GM10266 (cell line): ENCODE measurements around the gene ALK.

Experiments
- DNase-seq: peaks from one replicate; pipeline ENCODE4 v3.0.0; 2012; ENCODE audit errors: extremely low spot score
- TF ChIP-seq, protein P1 (sequence below): IDR thresholded peaks from 2 replicates; pipeline ENCODE4 v1.5.1; 2012; ENCODE audit warnings: mild to moderate bottlenecking, low read depth; ENCODE audit not compliant: control insufficient read depth, insufficient read depth; ENCODE audit errors: missing control alignments

Gene ALK

DNA sequence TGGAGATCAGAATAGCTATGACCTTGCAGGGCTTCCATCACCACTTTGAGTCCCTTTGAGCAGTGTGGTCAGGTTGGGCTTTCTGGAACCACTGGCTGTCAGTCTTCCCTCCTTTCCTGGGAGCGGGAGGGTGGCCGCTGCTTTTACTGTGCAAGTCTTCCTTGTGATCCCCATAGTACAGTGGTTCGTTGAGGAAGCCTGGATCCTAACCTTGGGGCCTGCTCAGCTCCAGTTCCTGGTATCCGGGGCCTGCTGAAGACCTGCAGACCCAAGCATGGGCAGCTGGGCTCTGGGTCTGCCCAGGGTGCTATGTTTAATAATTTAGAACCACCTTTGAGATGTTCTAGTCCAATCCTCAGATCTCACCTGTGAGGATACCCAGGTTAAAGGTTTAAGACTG lies 702.0 kb downstream of the ALK start:
- no peak for DNase-seq
- TF ChIP-seq, protein P1, sequence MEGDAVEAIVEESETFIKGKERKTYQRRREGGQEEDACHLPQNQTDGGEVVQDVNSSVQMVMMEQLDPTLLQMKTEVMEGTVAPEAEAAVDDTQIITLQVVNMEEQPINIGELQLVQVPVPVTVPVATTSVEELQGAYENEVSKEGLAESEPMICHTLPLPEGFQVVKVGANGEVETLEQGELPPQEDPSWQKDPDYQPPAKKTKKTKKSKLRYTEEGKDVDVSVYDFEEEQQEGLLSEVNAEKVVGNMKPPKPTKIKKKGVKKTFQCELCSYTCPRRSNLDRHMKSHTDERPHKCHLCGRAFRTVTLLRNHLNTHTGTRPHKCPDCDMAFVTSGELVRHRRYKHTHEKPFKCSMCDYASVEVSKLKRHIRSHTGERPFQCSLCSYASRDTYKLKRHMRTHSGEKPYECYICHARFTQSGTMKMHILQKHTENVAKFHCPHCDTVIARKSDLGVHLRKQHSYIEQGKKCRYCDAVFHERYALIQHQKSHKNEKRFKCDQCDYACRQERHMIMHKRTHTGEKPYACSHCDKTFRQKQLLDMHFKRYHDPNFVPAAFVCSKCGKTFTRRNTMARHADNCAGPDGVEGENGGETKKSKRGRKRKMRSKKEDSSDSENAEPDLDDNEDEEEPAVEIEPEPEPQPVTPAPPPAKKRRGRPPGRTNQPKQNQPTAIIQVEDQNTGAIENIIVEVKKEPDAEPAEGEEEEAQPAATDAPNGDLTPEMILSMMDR: no peak

DNA sequence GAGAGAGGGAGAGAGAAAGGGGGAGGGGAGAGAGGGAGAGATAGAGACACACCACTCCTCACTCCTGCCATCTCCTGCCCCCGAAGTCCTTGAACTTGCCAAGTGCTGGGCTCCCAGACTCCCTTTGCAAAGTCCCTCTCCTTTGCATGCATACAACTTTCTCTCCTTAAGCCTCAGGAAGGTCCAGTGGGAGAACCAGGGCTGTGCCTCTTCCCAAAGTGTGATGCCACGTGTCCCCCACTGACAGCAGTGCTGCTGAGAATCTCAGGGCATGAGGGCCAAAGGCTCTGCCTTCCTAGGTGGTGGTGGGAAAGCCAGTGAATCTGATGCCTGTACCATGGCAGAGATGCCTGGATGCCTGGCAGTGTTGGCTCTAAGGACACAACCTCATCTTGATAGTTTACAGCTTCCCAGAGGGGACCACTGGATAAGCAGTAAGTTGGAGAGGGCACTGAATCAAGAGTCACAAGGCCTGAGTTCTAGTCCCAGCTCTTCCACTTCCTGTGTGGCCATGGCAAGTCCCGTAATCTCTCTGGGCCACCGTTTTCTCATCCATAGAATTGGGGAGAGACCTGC lies 702.7 kb downstream of the ALK start:
- TF ChIP-seq, protein P1: no peak
- no peak for DNase-seq

DNA sequence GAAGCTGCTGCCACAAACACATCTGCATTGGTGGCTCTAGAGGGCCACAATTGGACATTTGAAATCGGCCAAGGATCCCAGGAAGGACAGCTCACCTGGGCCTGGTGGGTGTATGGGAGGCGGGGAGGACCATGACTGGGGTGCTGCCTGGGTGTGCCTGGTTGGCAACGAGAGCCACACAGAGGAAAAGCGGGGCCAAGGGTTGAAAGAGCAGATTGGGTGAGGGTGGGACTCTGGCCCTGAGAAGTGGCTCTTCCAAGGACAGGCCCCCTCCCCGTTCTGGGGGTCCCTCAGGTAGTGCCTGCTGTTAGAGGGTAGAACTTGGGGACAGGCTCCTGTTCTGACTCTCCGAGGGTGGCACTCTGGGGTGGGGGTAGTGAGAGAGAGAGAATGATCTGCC lies 703.3 kb downstream of the ALK start:
- TF ChIP-seq, protein P1: no peak

DNA sequence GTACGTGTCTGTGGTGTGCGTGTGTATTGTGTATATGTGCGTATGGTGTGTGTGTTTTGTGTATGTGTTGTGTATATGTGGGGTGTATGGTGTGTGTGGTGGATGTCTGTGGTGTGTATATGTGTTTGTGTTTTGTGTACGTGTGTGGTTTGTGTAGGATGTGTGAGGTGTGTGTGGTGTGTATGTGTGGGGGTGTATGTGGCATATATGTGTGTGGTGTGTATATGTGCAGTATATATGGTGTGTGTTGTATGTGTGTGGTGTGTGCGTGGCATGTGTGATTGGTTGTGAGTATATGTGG lies 704.8 kb downstream of the ALK start:
- TF ChIP-seq, protein P1: no peak
- DNase-seq: no peak

More for the DNA sequence above, 703.3 kb downstream of the ALK start:
- DNase-seq: no peak

DNA sequence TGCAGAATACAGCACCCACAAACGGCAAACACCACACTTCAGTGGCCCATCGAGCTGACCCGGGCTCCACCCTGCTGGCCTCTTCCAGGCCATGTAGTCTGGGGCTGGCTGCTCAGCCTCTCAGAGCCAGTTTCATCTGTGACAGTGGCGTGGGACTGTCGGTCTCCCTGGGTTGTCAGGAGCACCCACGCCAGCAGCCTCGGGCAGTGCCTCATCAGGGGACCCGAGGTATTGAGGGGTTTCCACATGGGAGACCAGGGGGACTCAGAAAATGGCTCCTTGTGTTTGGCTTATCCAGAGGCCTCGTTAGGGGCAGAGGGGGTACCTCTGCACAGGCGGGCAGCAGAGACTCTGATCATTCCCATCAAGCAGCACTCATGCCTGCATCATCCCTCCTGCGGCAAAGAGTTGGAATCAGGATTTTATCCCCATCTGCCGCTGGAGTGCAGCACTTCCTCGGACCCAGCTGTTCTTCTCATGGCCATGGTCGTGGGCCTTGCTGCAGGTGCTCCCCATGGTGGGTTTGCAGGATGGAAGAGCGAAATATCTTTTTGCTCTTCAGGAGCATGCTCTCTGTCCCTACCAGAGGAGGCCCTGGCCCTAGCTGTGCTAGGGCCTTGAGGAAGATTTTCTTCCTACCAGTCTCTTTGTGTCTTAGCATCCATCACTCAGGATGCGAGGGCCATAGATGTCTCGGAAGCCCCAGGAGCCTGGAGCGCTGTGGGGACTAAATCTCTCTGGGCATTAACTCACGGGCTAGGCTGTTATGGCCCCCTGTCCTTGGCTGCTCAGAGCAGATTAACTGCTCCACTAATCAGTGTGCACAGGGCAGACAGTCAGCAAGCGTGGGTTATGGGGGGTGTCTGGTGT lies 705.4 kb downstream of the ALK start:
- TF ChIP-seq, protein P1: no peak
- no peak for DNase-seq

DNA sequence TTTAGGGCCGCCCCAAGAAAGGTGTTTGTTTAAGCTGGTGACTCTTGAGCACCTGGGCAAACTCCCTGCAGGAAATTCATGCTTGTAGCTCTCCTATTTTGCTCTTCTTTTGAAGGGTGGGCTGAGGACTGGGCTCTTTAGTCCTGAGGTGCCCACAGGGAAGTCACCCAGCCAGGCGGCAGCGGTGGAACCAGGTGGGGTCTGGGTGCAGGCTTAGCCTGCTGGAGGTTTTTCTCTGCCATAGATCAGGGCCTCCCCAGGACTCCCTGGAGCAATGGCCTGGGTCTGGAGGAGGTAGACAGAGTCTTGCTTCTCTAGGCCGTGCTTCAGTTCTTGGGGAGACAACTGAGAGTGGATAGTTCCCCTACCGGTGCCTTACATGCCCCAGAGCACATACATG lies 706.3 kb downstream of the ALK start:
- TF ChIP-seq, protein P1: no peak
- DNase-seq: no peak

DNA sequence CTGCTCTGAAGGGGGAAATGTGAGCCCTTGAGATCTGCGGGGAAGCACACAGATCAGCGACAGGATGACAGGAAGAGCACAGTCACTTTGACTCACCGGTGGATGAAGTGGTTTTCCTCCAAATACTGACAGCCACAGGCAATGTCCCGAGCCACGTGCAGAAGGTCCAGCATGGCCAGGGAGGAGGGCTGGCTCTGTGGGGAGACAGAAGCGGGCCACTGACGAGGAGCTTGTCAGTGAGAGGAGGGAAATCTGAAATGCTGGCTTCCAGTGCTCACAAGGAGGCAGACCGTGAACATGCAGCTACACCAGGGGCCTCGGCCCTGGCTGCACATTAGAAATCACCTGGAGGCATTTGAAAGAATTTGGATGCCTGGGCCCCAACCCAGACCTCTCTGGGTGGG lies 707.5 kb downstream of the ALK start:
- TF ChIP-seq, protein P1: no peak
- DNase-seq: no peak
